Choroid plexus epithelial cell (primary cell): ENCODE data around the gene MCEE.

Experiments
- DNase-seq: peaks from one replicate; pipeline ENCODE4 v3.0.0-alpha.2; 2010; ENCODE audit warnings: low read depth
- H3K4me3 ChIP-seq: 2 replicates; pipeline ENCODE4 v1.5.1; 2011; ENCODE audit warnings: low read depth, mild to moderate bottlenecking, control low read depth, low read length, moderate library complexity
- CTCF ChIP-seq: conservative IDR thresholded peaks from 2 replicates; pipeline ENCODE4 v1.5.1; 2011; ENCODE audit warnings: low read depth, mild to moderate bottlenecking, control low read depth, inconsistent platforms, low read length, moderate library complexity

The MCEE gene

GRCh38 chr2:71155846-71156245 lies 25.8 kb upstream of the MCEE start:
- DNase-seq = no peak
- TF ChIP-seq CTCF = no peak

GRCh38 chr2:71154798-71155197 lies 24.8 kb upstream of the MCEE start:
- peak; percentile 20 for DNase-seq
- peak; percentile 38 for TF ChIP-seq CTCF
- no peak overlapping the region for H3K4me3 ChIP-seq

More at GRCh38 chr2:71155846-71156245, 25.8 kb upstream of the MCEE start:
- H3K4me3 ChIP-seq = no peak overlapping the region

GRCh38 chr2:71154279-71154678 lies 24.2 kb upstream of the MCEE start:
- TF ChIP-seq CTCF = no peak
- DNase-seq = no peak

DNA sequence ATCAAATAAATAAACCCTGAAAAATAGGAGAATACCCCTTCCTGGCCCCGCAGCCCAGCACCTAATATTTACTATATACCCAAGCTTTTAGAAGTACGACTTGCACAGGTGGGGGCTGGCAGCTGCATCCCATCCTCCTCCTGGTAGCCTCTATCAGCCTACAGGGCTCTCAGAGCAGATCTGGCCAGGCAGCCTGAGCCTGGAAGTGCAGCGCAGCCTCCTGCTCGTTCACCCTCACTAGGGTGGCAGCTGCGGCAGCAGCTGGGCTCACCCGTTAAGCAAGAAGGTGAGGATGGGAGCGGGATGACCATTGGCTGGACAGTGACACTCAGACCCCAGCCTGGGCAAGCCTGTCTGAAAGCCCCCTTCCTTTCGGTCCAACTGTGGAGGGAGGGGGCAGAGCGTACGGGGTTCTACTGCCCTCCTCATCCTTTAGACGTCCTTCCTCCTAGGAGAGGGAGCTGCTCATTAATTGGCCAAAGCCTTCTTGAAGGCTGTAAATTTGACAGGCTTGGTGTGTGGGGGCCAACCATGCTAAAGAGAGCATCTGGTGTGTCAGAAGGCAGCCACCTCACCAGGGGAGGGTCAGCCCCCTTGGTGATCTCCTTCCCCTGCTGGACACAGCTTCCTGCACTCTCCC lies 23.7 kb upstream of the MCEE start:
- no peak for TF ChIP-seq CTCF
- no peak for DNase-seq
- H3K4me3 ChIP-seq = no peak overlapping the region

More at GRCh38 chr2:71154279-71154678, 24.2 kb upstream of the MCEE start:
- no peak overlapping the region for H3K4me3 ChIP-seq

DNA sequence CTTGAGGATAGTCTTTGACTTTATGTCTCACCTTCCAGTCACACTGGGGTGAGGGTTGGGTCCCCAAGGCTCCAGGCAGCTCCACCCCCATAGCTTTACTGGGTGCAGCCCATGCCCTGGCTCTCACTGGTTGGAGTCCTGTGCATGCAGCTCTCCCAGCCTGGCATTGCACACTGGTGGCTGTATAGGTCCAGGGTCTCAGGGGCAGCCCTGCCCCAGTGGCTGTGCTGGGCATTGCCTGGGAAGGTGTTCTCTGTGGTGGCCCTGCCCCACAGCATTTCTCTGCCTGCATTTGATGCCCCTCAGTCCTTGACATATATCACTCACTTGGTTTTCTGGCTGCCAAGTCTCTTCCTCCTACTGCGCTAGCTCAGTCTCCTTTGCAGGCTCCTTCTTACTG lies 21.6 kb upstream of the MCEE start:
- H3K4me3 ChIP-seq = no peak overlapping the region
- no peak for TF ChIP-seq CTCF
- no peak for DNase-seq

DNA sequence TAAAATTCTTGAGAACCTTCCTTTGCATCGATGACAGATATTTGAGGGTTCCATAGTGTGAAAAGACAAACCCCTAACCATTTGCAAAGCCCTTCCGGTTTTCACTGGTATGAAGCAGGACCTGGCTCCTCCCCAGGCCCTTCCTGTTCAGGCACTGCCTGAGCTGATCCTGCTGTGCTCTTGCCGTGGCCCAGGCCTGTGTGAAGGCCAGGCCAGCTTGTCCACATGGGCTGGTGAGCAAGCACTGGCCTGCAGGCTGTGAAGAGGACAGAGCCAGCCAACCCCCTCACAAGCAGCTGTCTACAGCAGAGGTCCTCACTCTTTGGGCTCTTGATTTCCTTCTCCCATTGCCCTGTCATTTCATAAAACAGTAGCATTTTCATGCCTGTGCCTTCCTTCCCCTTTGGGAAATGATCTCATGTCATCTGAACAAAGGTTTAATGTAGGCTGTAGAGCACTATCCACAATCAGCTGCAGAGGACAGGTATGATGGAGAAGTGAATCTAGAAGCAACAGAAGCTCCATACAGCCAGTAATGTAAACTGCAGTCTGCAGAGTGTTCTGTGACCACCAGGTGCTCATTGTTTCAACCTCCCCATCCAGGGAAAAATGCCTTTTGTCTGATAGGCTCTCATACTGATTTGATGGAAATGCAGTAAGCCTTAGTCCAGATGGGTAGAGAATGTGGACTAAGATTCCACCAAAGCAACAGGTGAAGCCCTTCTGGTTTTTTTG lies 20.2 kb upstream of the MCEE start:
- H3K4me3 ChIP-seq = no peak overlapping the region
- peak; percentile 8 for TF ChIP-seq CTCF
- DNase-seq = peak; percentile 68
